Prostate gland (tissue), 2 donors: ENCODE data around the gene CHRNB4. TPM values are rescaled to one million over a fixed set of nuclear protein-coding genes. Genes with fewer than 3 reads are reported as not detected.
"Not testable (repeated sequence)": the region's sequence is repeated elsewhere in the genome, so short reads cannot be mapped to it uniquely, and the experiment has no call there.

ENCODE experiments used
- DNase-seq: peaks from one replicate; pipeline ENCODE4 v3.0.0-alpha.2; 2019; ENCODE audit warnings: low spot score
- H3K27ac ChIP-seq, 2 donors: fragments of 200-600 bp; sonication (generic); 2 replicates each; pipeline ENCODE4 v1.5.1; 2017 to 2019
- H3K27me3 ChIP-seq: fragments of 200-600 bp; sonication (generic); replicated peaks from 2 replicates; pipeline ENCODE4 v1.5.1; 2019; ENCODE audit not compliant: insufficient read depth
- H3K36me3 ChIP-seq, 2 donors: fragments of 200-600 bp; sonication (generic); 1 replicate in 1 of 2; 2 replicates in 1 of 2; pipeline versions ENCODE4 v1.5.1 to v1.8.1; 2017 to 2019
- H3K4me1 ChIP-seq: fragments of 200-600 bp; sonication (generic); replicated peaks from 2 replicates; pipeline ENCODE4 v1.5.1; 2019
- H3K4me3 ChIP-seq, 2 donors: fragments of 200-600 bp; sonication (generic); 2 replicates each; pipeline ENCODE4 v1.5.1; 2017 to 2019
- H3K9me3 ChIP-seq: fragments of 200-600 bp; sonication (generic); 2 replicates; pipeline ENCODE4 v1.5.1; 2017
- CTCF ChIP-seq, 4 experiments: fragments of 200-600 bp in 2 of 4; fragments of 450-650 bp in 2 of 4; sonication (generic) in 2 of 4; IDR thresholded peaks; 1 replicate in 3 of 4; 2 replicates in 1 of 4; pipeline ENCODE4 v1.5.1; 2016 to 2019; ENCODE audit warnings: antibody characterized with exemption in 4 of 4, mild to moderate bottlenecking in 2 of 4, moderate library complexity in 2 of 4
- POLR2A ChIP-seq: fragments of 450-650 bp; IDR thresholded peaks from one replicate; pipeline ENCODE4 v1.6.1; 2016; ENCODE audit warnings: antibody characterized with exemption, mild to moderate bottlenecking
- POLR2AphosphoS5 ChIP-seq: sonication (generic); formaldehyde crosslinking; IDR thresholded peaks from one replicate; pipeline ENCODE4 v1.6.1; 2017; ENCODE audit warnings: antibody characterized with exemption
- WGBS: methylation state at CpG from one replicate; pipeline ENCODE4 v1.1.5; 2018; 5-methylcytosine and 5-hydroxymethylcytosine counted together
- intact Hi-C: fragments of 100-400 bp; cut with DNase I; formaldehyde crosslinking; loops from one replicate; pipeline ENCODE4 v1.14.2; 2022
- total RNA-seq, 2 donors: library from RNA; depleted of rRNA; stranded (reverse); fragments of >200 nt; gene quantifications; one replicate each; pipeline ENCODE4 v1.1.0, GENCODE V29; 2016

The CHRNB4 gene
- total RNA-seq: 1 to 10 TPM in 1 of 2 donors, not detected in 1; 3.0 TPM

- no peaks in the 10 kb centered on the region for H3K27me3 ChIP-seq
- peak within 1 kb of the TSS; percentile 28 to 30 for H3K4me3 ChIP-seq
- no peaks in the 10 kb centered on the region for H3K4me1 ChIP-seq
- H3K36me3 ChIP-seq: no peaks in the 10 kb centered on the region
- 16% methylated on average over 35 of the region's 47 CpGs for WGBS
- intact Hi-C loops: no loop called here
- no peak for TF ChIP-seq POLR2A
- no peak for TF ChIP-seq POLR2AphosphoS5
- no peak for TF ChIP-seq CTCF (IDR thresholded peaks at IDR 0.05)
- no peak for DNase-seq
- H3K9me3 ChIP-seq: no peaks in the 10 kb centered on the region
- H3K27ac ChIP-seq: no peak within 1 kb of the TSS
These were observed at the start of gene CHRNB4 for GRCh38 chr15:78641102-78641748. Gene CHRNB4 (minus strand): TSS chr15:78641210. CDS start chr15:78641133, 77 bp downstream.

- intact Hi-C loops: no loop called here
- no peak overlapping the region for H3K27ac ChIP-seq
- no peak for TF ChIP-seq POLR2A
- no peak for TF ChIP-seq CTCF (IDR thresholded peaks at IDR 0.05)
- no peak for TF ChIP-seq POLR2AphosphoS5
- H3K9me3 ChIP-seq: no peaks in the 10 kb centered on the region
- H3K4me1 ChIP-seq: no peaks in the 10 kb centered on the region
- H3K27me3 ChIP-seq: no peaks in the 10 kb centered on the region
- H3K36me3 ChIP-seq: no peaks in the 10 kb centered on the region
- H3K4me3 ChIP-seq: no peak overlapping the region
- DNase-seq: no peak
These were observed 48.6 kb upstream of the CHRNB4 start for GRCh38 chr15:78689626-78690025.

GRCh38 chr15:78685925-78686324, 44.9 kb upstream of the CHRNB4 start:
- WGBS: 64% methylated on average over 8 of the region's 8 CpGs
- Histone ChIP-seq H3K4me3 (no peak overlapping the region), H3K27me3 (no peaks in the 10 kb centered on the region), H3K36me3 (no peaks in the 10 kb centered on the region), H3K9me3 (no peaks in the 10 kb centered on the region), H3K27ac (no peak overlapping the region), H3K4me1 (no peaks in the 10 kb centered on the region)
- intact Hi-C loops: no loop called here
- DNase-seq: no peak
- TF ChIP-seq POLR2AphosphoS5 (no peak), POLR2A (no peak), CTCF (IDR thresholded peaks at IDR 0.05) (no peak)

- TF ChIP-seq POLR2AphosphoS5 (no peak), CTCF (IDR thresholded peaks at IDR 0.05) (no peak), POLR2A (no peak)
- H3K27me3 ChIP-seq: no peaks in the 10 kb centered on the region
- no peak overlapping the region for H3K4me3 ChIP-seq
- 12% methylated on average over 8 of the region's 8 CpGs for WGBS
- intact Hi-C loops: no loop called here
- no peaks in the 10 kb centered on the region for H3K36me3 ChIP-seq
- no peaks in the 10 kb centered on the region for H3K9me3 ChIP-seq
- DNase-seq: no peak
- no peaks in the 10 kb centered on the region for H3K4me1 ChIP-seq
- H3K27ac ChIP-seq: no peak overlapping the region
These were observed 44.3 kb upstream of the CHRNB4 start for GRCh38 chr15:78685159-78685921.

- no peaks in the 10 kb centered on the region for H3K36me3 ChIP-seq
- no peak for TF ChIP-seq POLR2AphosphoS5
- H3K27me3 ChIP-seq: no peaks in the 10 kb centered on the region
- no peak overlapping the region for H3K4me3 ChIP-seq
- 86% methylated on average over 2 of the region's 2 CpGs for WGBS
- no peaks in the 10 kb centered on the region for H3K4me1 ChIP-seq
- H3K9me3 ChIP-seq: no peaks in the 10 kb centered on the region
- intact Hi-C loops: no loop called here
- no peak for DNase-seq
- H3K27ac ChIP-seq: no peak overlapping the region
These were observed 43.6 kb upstream of the CHRNB4 start for GRCh38 chr15:78684657-78685056.

- DNase-seq, intact Hi-C loops: not testable (repeated sequence)
These were observed 42.6 kb upstream of the CHRNB4 start for GRCh38 chr15:78683599-78683998.

More at GRCh38 chr15:78683599-78683998, 42.6 kb upstream of the CHRNB4 start:
- H3K36me3 ChIP-seq, H3K9me3 ChIP-seq, H3K27me3 ChIP-seq, H3K27ac ChIP-seq, H3K4me1 ChIP-seq, H3K4me3 ChIP-seq: not testable (repeated sequence)
- 89% methylated on average over 8 of the region's 8 CpGs for WGBS
